Immature natural killer cell (primary cell): ENCODE results near the gene CUEDC1. TPM values are rescaled to one million over a fixed set of nuclear protein-coding genes. Genes with fewer than 3 reads are reported as not detected.

Experiments used
- DNase-seq, 3 donors: peaks; one replicate each; pipeline ENCODE4 v3.0.0; 2022; ENCODE audit warnings: mixed read lengths in 1 of 3
- H3K27ac Mint-ChIP-seq, 6 donors: one replicate each; pipeline ENCODE4 v1.8.0; 2020; ENCODE audit warnings: mixed read lengths in 6 of 6, mild to moderate bottlenecking in 5 of 6, inconsistent platforms in 4 of 6, moderate library complexity in 3 of 6
- H3K27me3 Mint-ChIP-seq, 3 donors: one replicate each; pipeline ENCODE4 v1.8.0; 2020 to 2021; ENCODE audit warnings: low read depth in 3 of 3, mild to moderate bottlenecking in 3 of 3, mixed read lengths in 3 of 3, moderate library complexity in 3 of 3, inconsistent platforms in 1 of 3
- H3K36me3 Mint-ChIP-seq, 3 donors: one replicate each; pipeline ENCODE4 v1.8.0; 2020; ENCODE audit warnings: mixed read lengths in 3 of 3, inconsistent platforms in 2 of 3, mild to moderate bottlenecking in 2 of 3
- H3K4me1 Mint-ChIP-seq, 2 donors: one replicate each; pipeline ENCODE4 v1.8.0; 2020; ENCODE audit warnings: inconsistent platforms in 2 of 2, mild to moderate bottlenecking in 2 of 2, mixed read lengths in 2 of 2, moderate library complexity in 1 of 2
- H3K4me3 Mint-ChIP-seq, 5 donors: one replicate each; pipeline ENCODE4 v1.8.0; 2020; ENCODE audit warnings: mild to moderate bottlenecking in 5 of 5, mixed read lengths in 5 of 5, inconsistent platforms in 3 of 5, moderate library complexity in 3 of 5
- H3K9me3 Mint-ChIP-seq, 6 donors: one replicate each; pipeline ENCODE4 v1.8.0; 2020; ENCODE audit warnings: mild to moderate bottlenecking in 6 of 6, mixed read lengths in 6 of 6, inconsistent platforms in 4 of 6, moderate library complexity in 3 of 6
- polyA plus RNA-seq, 3 donors: library from polyadenylated mRNA; unstranded; fragments of 300-500 nt; fragmentation: Illumina TruSeq; gene quantifications; one replicate each; pipeline ENCODE4 v1.2.3, GENCODE V29; 2021

CUEDC1 gene
- polyA plus RNA-seq, 3 donors from 2014 or later: 0.43 to 2.5 (median 0.52) TPM

GRCh38 chr17:57993471-57994365 is 38.5 kb upstream of the CUEDC1 start:
- Mint-ChIP-seq H3K4me1 (peaks cover 23 to 31% of the 10 kb centered on the region in 2 donors), H3K36me3 (no peaks in the 10 kb centered on the region), H3K4me3 (no peak overlapping the region), H3K27ac (peak overlapping the region; percentile 33 to 75 (median 46)), H3K27me3 (peaks cover 2 to 4% (median 4%) of the 10 kb centered on the region in 3 donors), H3K9me3 (no peaks in the 10 kb centered on the region)
- no peak for DNase-seq

- peaks cover 30 to 40% of the 10 kb centered on the region in 2 donors for H3K4me1 Mint-ChIP-seq
Measured at GRCh38 chr17:57991537-57991936, 36.3 kb upstream of the CUEDC1 start.

GRCh38 chr17:57990037-57990436 is 34.8 kb upstream of the CUEDC1 start:
- peak overlapping the region; percentile 58 to 96 (median 92) for H3K4me3 Mint-ChIP-seq
- H3K36me3 Mint-ChIP-seq: no peaks in the 10 kb centered on the region
- peaks cover 8 to 19% (median 11%) of the 10 kb centered on the region in 3 donors for H3K27me3 Mint-ChIP-seq
- H3K9me3 Mint-ChIP-seq: no peaks in the 10 kb centered on the region
- peaks cover 37 to 47% of the 10 kb centered on the region in 2 donors for H3K4me1 Mint-ChIP-seq
- peak overlapping the region in 4 of 6 donors; percentile 7 to 72 (median 48) for H3K27ac Mint-ChIP-seq
- DNase-seq: no peak

More at GRCh38 chr17:57991537-57991936, 36.3 kb upstream of the CUEDC1 start:
- DNase-seq: no peak
- H3K4me3 Mint-ChIP-seq: no peak overlapping the region
- H3K36me3 Mint-ChIP-seq: no peaks in the 10 kb centered on the region
- H3K27ac Mint-ChIP-seq: no peak overlapping the region
- peaks cover 8 to 16% (median 11%) of the 10 kb centered on the region in 3 donors for H3K27me3 Mint-ChIP-seq
- no peaks in the 10 kb centered on the region for H3K9me3 Mint-ChIP-seq

GRCh38 chr17:57988301-57989250 is 33.4 kb upstream of the CUEDC1 start:
- H3K27ac Mint-ChIP-seq: peak overlapping the region; percentile 73 to 95 (median 88)
- peaks cover 50 to 51% of the 10 kb centered on the region in 2 donors for H3K4me1 Mint-ChIP-seq
- H3K27me3 Mint-ChIP-seq: peaks cover 8 to 19% (median 11%) of the 10 kb centered on the region in 3 donors
- peaks cover 0 to 4% (median 0%) of the 10 kb centered on the region in 3 donors for H3K36me3 Mint-ChIP-seq
- H3K4me3 Mint-ChIP-seq: peak overlapping the region; percentile 91 to 96 (median 93)
- DNase-seq: peak; percentile 70 to 77 (median 74)
- no peaks in the 10 kb centered on the region for H3K9me3 Mint-ChIP-seq

GRCh38 chr17:57987581-57988300 is 32.5 kb upstream of the CUEDC1 start, which contains the start of gene VEZF1:
TSS of gene VEZF1 (minus strand) at chr17:57988254. CDS start at chr17:57988111, 143 bp downstream.
- peak within 1 kb of the TSS; percentile 79 to 96 (median 92) for H3K27ac Mint-ChIP-seq
- no peaks in the 10 kb centered on the region for H3K9me3 Mint-ChIP-seq
- peaks cover 58 to 60% of the 10 kb centered on the region in 2 donors for H3K4me1 Mint-ChIP-seq

GRCh38 chr17:57986841-57987580 is 31.8 kb upstream of the CUEDC1 start:
- Mint-ChIP-seq H3K27me3 (peaks cover 8 to 19% (median 11%) of the 10 kb centered on the region in 3 donors), H3K9me3 (no peaks in the 10 kb centered on the region), H3K4me3 (peak overlapping the region; percentile 91 to 96 (median 94)), H3K36me3 (peaks cover 0 to 10% (median 6%) of the 10 kb centered on the region in 3 donors), H3K4me1 (peaks cover 65 to 67% of the 10 kb centered on the region in 2 donors), H3K27ac (peak overlapping the region; percentile 79 to 96 (median 86))
- peak in 1 of 3 donors; percentile 17 for DNase-seq

More at GRCh38 chr17:57987581-57988300, 32.5 kb upstream of the CUEDC1 start, which contains the start of gene VEZF1:
- Mint-ChIP-seq H3K27me3 (peaks cover 8 to 19% (median 11%) of the 10 kb centered on the region in 3 donors), H3K36me3 (peaks cover 0 to 6% (median 0%) of the 10 kb centered on the region in 3 donors), H3K4me3 (peak within 1 kb of the TSS; percentile 93 to 96 (median 95))
- DNase-seq: peak; percentile 75 to 81 (median 76)

- no peaks in the 10 kb centered on the region for H3K9me3 Mint-ChIP-seq
- H3K4me3 Mint-ChIP-seq: peak overlapping the region; percentile 39 to 96 (median 67)
- no peak for DNase-seq
- H3K36me3 Mint-ChIP-seq: peaks cover 0 to 19% (median 9%) of the 10 kb centered on the region in 3 donors
- peaks cover 73 to 81% of the 10 kb centered on the region in 2 donors for H3K4me1 Mint-ChIP-seq
- H3K27ac Mint-ChIP-seq: peak overlapping the region in 4 of 6 donors; percentile 8 to 54 (median 18)
- H3K27me3 Mint-ChIP-seq: peaks cover 8 to 19% (median 11%) of the 10 kb centered on the region in 3 donors
Measured at GRCh38 chr17:57985675-57985974, 30.4 kb upstream of the CUEDC1 start.

GRCh38 chr17:57984936-57985674 is 29.9 kb upstream of the CUEDC1 start:
- Mint-ChIP-seq H3K4me3 (peak overlapping the region; percentile 67 to 96 (median 76)), H3K9me3 (no peaks in the 10 kb centered on the region), H3K36me3 (peaks cover 0 to 24% (median 10%) of the 10 kb centered on the region in 3 donors), H3K4me1 (peaks cover 73 to 86% of the 10 kb centered on the region in 2 donors), H3K27me3 (peaks cover 8 to 19% (median 11%) of the 10 kb centered on the region in 3 donors), H3K27ac (peak overlapping the region in 5 of 6 donors; percentile 8 to 54 (median 23))
- no peak for DNase-seq

GRCh38 chr17:57984261-57984890 is 29.2 kb upstream of the CUEDC1 start:
- H3K4me3 Mint-ChIP-seq: peak overlapping the region; percentile 67 to 96 (median 76)
- H3K9me3 Mint-ChIP-seq: no peaks in the 10 kb centered on the region
- H3K4me1 Mint-ChIP-seq: peaks cover 69 to 83% of the 10 kb centered on the region in 2 donors

GRCh38 chr17:57983446-57983845 is 28.2 kb upstream of the CUEDC1 start:
- peaks cover 65 to 74% of the 10 kb centered on the region in 2 donors for H3K4me1 Mint-ChIP-seq
- H3K4me3 Mint-ChIP-seq: peak overlapping the region; percentile 15 to 96 (median 67)
- no peaks in the 10 kb centered on the region for H3K9me3 Mint-ChIP-seq
- H3K36me3 Mint-ChIP-seq: peaks cover 5 to 32% (median 18%) of the 10 kb centered on the region in 3 donors
- peak overlapping the region in 4 of 6 donors; percentile 17 to 74 (median 46) for H3K27ac Mint-ChIP-seq
- H3K27me3 Mint-ChIP-seq: peaks cover under 1 to 13% (median 6%) of the 10 kb centered on the region in 3 donors
- no peak for DNase-seq

More at GRCh38 chr17:57984261-57984890, 29.2 kb upstream of the CUEDC1 start:
- Mint-ChIP-seq H3K36me3 (peaks cover 0 to 26% (median 12%) of the 10 kb centered on the region in 3 donors), H3K27ac (peak overlapping the region in 5 of 6 donors; percentile 4 to 84 (median 57)), H3K27me3 (peaks cover 8 to 19% (median 11%) of the 10 kb centered on the region in 3 donors)
- peak in 2 of 3 donors; percentile 22 to 33 for DNase-seq
